ENCODE results near the gene ASMT. TPM values are rescaled to one million over a fixed set of nuclear protein-coding genes. Genes with fewer than 3 reads are reported as not detected.
"Not testable (repeated sequence)": the region's sequence is repeated elsewhere in the genome, so short reads cannot be mapped to it uniquely, and the experiment has no call there.

The ASMT gene
- polyA plus RNA-seq, 12 donors, result 0.14 to 0.45 (median 0.33) TPM; not detected in 8

- no peak for DNase-seq
These were observed 17.4 kb upstream of the ASMT start for GRCh38 chrX:1597345-1598020.

- no peak for DNase-seq
These were observed 16.6 kb upstream of the ASMT start for GRCh38 chrX:1598021-1598875.

DNA sequence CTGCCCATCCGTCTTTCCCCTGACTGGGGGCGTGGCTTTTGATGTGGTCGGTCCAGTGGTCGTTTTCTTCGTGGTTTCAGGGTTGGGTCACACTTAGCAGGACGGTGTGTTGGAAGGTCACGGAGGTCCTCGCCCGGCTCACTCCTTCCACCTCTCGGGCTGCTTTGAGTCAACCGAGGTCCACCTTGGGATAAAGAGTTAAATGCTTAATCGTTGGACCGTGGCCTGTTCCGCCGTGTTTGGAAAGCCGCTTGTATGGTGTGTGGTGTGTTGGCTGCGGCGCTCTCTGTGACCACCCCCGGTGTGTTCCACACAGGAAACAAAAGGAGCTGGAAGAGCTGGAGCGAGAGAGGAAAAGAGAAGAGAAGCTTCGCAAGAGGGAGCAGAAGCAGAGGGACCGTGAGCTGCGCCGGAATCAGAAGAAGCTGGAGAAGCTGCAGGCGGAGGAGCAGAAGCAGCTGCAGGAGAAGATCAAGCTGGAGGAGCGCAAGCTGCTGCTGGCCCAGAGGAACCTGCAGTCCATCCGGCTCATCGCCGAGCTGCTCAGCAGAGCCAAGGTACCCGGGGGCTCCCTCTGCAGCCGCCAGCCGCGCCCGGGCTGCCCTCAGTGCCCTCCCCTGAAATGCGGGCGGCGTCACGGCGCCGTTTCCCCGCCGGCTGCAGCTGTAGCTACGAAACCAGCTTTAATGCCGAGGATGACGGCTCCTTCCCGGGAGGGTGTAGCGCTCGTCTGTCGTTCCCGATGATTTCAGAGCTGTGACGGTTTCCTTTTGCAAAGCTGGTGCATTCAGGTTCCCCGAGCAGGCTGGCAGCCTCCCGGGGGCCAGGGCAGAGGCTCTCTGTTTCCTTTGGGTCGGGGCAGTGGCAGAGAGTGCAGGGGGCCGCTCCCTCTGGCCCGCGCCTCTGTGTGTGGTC, 15.7 kb upstream of the ASMT start:
- no peak for DNase-seq

GRCh38 chrX:1599791-1600405, 15.0 kb upstream of the ASMT start:
- DNase-seq, result no peak

DNA sequence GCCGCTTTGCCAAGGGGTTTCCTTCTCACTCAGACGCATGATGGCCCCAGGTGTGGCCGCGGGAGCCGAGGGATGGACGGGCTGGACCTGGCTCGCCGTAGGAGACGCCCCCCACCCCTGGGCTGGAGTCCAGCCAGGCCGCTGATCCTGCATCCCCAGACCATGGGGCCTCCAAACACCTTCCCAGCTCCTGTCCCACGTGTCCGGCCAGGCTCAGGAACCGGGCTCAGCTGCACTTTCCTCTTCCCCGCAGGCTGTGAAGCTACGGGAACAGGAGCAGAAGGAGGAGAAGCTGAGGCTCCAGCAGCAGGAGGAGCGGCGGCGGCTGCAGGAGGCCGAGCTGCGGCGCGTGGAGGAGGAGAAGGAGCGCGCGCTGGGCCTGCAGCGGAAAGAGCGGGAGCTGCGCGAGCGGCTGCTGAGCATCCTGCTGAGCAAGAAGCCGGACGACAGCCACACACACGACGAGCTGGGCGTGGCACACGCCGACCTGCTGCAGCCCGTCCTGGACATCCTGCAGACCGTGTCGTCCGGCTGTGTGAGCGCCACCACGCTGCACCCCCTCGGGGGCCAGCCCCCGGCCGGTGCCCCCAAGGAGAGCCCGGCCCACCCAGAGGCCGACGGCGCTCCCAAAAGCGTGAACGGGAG, 14.3 kb upstream of the ASMT start:
- no peak for DNase-seq

GRCh38 chrX:1601051-1601767, 13.7 kb upstream of the ASMT start:
- DNase-seq, result no peak

DNA sequence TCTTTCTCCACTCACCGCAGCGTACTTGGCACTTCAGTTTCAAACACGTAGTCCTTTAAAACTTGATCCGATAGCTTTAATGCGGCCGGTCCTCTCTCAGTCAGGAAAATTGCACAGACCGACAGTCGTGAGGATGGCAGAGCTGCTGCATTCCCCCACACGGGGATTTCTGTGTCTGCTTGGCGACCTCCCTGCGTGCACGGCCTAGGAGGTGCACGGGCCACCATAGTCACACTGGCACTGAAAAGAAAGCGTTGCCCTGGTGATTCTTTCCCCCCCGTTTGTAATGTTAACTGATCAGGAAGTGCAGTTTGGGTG, 13.1 kb upstream of the ASMT start:
- DNase-seq, result no peak

DNA sequence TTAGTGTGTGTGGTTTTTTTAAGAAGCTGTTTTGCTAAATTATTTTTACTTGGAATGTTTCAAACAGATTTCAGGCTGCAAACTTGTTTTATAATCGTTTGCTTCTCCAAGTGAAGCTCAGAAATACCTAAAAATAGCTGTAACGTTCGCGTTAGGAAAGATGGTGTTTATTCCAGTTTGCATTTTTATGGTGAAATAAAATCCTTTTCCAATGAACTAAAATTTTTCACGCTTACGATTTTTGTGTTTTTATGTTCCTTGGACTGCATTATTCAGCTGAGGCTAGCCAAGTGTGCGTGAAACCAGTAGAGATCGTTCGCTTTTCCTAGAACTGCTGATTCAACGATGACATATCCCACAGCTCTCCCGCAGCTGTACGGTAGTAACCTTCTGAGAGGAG, 12.6 kb upstream of the ASMT start:
- no peak for DNase-seq

DNA sequence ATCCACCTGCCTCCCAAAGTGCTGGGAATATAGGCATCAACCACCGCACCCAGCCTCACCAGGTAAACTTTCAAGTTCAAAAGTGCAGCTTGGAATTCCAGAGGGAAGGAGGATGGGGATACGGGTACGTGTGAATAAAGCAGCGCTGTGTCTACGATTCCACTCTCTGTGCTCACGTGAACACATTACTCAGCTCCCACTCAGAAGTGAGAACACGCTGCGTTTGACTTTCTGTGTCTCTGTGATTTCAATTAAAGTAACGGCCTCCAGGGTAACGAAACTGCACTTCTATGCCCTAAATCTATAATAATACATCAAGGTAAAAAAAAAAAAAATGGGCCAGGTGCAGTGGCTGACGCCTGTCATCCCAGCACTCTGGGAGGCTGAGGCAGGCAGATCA, 8.4 kb upstream of the ASMT start:
- DNase-seq, result no peak

- no peak for DNase-seq
These were observed 5.5 kb upstream of the ASMT start for GRCh38 chrX:1609311-1609710.

GRCh38 chrX:1609762-1610161, 5.1 kb upstream of the ASMT start:
- no peak for DNase-seq

GRCh38 chrX:1610166-1610565, 4.7 kb upstream of the ASMT start:
- no peak for DNase-seq

DNA sequence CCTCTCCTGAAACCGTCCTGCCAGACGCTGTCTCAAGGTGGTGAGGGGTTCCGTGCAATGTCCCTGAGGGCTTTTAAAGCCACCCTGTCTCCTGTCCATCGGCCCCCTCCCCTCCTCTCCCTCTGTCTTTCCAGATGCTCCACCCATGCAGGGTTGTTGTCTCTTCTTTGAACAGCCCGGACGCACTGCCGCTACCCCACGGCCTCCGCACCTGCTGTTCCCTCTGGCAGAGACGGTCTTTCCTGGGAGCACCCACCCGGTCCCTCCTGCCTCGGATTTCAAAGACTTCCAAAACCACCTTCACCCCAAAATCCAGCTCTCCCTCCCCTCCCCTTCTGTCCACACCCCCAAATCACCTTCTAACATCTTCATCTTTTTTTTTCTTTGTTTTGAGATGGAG, 4.1 kb upstream of the ASMT start:
- no peak for DNase-seq

GRCh38 chrX:1612641-1613286, 2.1 kb upstream of the ASMT start:
- DNase-seq, result no peak

- no peak for DNase-seq
These were observed 3.8 kb downstream of the ASMT start for GRCh38 chrX:1618689-1619088.

GRCh38 chrX:1623691-1624090, 8.8 kb downstream of the ASMT start:
- DNase-seq, result no peak

DNA sequence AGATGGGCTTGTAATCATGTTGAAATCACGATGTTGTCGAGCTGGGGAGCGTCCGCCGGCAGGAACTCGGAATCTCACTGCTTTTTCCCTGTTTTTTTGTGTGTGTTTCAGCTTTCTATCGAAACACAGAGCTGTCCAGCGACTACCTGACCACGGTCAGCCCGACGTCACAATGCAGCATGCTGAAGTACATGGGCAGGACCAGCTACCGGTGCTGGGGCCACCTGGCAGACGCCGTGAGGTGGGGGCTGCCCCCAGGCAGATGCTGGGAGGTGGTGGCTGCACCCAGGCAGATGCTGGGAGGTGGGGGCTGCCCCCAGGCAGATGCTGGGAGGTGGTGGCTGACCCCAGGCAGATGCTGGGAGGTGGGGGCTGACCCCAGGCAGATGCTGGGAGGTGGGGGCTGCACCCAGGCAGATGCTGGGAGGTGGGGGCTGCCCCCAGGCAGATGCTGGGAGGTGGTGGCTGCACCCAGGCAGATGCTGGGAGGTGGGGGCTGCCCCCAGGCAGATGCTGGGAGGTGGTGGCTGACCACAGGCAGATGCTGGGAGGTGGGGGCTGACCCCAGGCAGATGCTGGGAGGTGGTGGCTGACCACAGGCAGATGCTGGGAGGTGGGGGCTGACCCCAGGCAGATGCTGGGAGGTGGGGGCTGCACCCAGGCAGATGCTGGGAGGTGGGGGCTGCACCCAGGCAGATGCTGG, 9.4 kb downstream of the ASMT start:
- DNase-seq, result not testable (repeated sequence)

- DNase-seq, result not testable (repeated sequence)
These were observed 10.0 kb downstream of the ASMT start for GRCh38 chrX:1624861-1625215.

GRCh38 chrX:1629244-1629643, 14.4 kb downstream of the ASMT start:
- no peak for DNase-seq

- DNase-seq, result no peak
These were observed 31.1 kb downstream of the ASMT start for GRCh38 chrX:1646009-1646408.

All from muscle of arm (tissue), 12 donors.